Glutamatergic neuron (in vitro differentiated cells): Measurements from ENCODE around the gene AOX1. TPM values are rescaled to one million over a fixed set of nuclear protein-coding genes. Genes with fewer than 3 reads are reported as not detected.

ENCODE experiments used
- DNase-seq: peaks from one replicate; pipeline ENCODE4 v3.0.0; 2022
- H3K27ac Mint-ChIP-seq: one replicate; pipeline ENCODE4 v1.8.0; 2020; ENCODE audit warnings: mild to moderate bottlenecking, mixed read lengths, inconsistent platforms; ENCODE audit not compliant: unreplicated experiment
- H3K27me3 Mint-ChIP-seq: one replicate; pipeline ENCODE4 v1.8.0; 2020; ENCODE audit warnings: mild to moderate bottlenecking, moderate library complexity, mixed read lengths, inconsistent platforms; ENCODE audit not compliant: unreplicated experiment
- H3K36me3 Mint-ChIP-seq: one replicate; pipeline ENCODE4 v1.8.0; 2020; ENCODE audit warnings: mild to moderate bottlenecking, mixed read lengths, inconsistent platforms; ENCODE audit not compliant: unreplicated experiment
- H3K4me1 Mint-ChIP-seq: one replicate; pipeline ENCODE4 v1.8.0; 2020; ENCODE audit warnings: mild to moderate bottlenecking, low read depth, mixed read lengths, inconsistent platforms; ENCODE audit not compliant: unreplicated experiment
- H3K4me3 Mint-ChIP-seq: one replicate; pipeline ENCODE4 v1.8.0; 2020; ENCODE audit warnings: mild to moderate bottlenecking, mixed read lengths, inconsistent platforms; ENCODE audit not compliant: unreplicated experiment
- H3K9me3 Mint-ChIP-seq: one replicate; pipeline ENCODE4 v1.8.0; 2020; ENCODE audit warnings: mild to moderate bottlenecking, moderate library complexity, mixed read lengths, inconsistent platforms; ENCODE audit not compliant: unreplicated experiment
- CTCF ChIP-seq: fragments of 200-600 bp; sonication (generic); IDR thresholded peaks from one replicate; pipeline ENCODE4 v1.5.0; 2021; ENCODE audit not compliant: partially characterized antibody, unreplicated experiment
- total RNA-seq: library from RNA; stranded (reverse); fragmentation: NEBNext Ultra II Directional; extraction: Animal tissue kit (Norgen Biotek cat#: 25700); gene quantifications from one replicate; pipeline ENCODE4 v1.2.1, GENCODE V29; 2021; ENCODE audit not compliant: unreplicated experiment

The AOX1 gene
- total RNA-seq, 1 donor from 2014 or later, result 0.32 TPM

GRCh38 chr2:200661477-200661876 lies 75.7 kb downstream of the AOX1 start:
- H3K9me3 Mint-ChIP-seq, result peaks cover 1% of the 10 kb centered on the region
- no peak for DNase-seq
- no peaks in the 10 kb centered on the region for H3K36me3 Mint-ChIP-seq
- peaks cover 4% of the 10 kb centered on the region for H3K27me3 Mint-ChIP-seq
- no peak overlapping the region for H3K27ac Mint-ChIP-seq
- H3K4me3 Mint-ChIP-seq, result no peak overlapping the region
- no peak for TF ChIP-seq CTCF
- no peaks in the 10 kb centered on the region for H3K4me1 Mint-ChIP-seq

DNA sequence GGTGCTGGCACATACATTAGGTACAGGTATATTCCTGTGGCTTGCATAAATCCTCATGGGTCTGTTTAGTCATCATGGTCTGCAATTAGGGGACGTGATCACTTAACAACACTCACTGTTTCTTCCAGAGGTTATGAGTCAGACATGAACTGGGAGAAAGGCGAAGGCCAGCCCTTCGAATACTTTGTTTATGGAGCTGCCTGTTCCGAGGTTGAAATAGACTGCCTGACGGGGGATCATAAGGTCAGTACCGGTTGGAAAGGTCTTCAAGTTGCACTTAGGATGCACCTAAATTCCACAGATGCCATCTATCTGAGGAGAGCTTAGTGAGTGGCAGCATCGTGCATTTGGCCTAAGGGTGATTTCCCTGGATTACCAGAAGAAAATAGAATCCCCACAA lies 76.9 kb downstream of the AOX1 start:
- no peak for TF ChIP-seq CTCF
- H3K4me3 Mint-ChIP-seq, result no peak overlapping the region
- peaks cover 4% of the 10 kb centered on the region for H3K27me3 Mint-ChIP-seq
- no peaks in the 10 kb centered on the region for H3K36me3 Mint-ChIP-seq
- DNase-seq, result no peak
- peaks cover 1% of the 10 kb centered on the region for H3K9me3 Mint-ChIP-seq
- no peak overlapping the region for H3K27ac Mint-ChIP-seq
- H3K4me1 Mint-ChIP-seq, result no peaks in the 10 kb centered on the region

DNA sequence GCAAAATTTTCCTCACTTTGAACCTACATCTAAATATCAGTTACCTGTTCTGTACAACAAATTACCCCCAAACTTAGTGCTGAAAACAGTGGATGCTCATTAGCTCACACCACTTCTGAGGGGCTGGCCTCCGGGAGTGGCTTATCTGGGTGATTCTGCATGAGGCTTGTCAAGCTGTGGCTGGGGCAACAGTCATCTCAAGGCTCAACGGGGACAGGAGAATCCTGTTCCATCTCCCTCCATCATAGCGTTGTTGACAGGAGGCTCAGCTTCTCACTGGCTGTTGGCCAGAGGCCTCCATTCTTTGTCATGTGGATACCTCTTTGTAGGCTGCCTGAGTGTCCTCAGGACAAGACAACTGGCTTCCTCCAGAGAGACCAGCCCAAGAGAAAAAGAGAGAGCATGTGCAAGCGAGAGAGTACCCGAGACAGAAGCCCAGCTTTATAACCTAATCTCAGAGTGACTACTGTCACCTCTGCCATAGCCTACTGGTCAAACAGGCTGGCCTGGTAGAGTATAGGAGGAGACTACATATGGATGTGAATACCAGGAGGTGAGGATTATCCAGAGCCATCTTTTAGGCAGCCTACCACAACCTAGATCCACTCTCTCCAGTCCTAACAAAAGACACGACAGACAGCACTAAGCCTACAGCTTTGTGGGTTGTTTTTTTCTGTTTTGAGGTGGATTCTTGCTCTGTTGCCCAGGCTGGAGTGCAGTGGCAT lies 79.1 kb downstream of the AOX1 start:
- Mint-ChIP-seq H3K9me3 (peaks cover 1% of the 10 kb centered on the region), H3K27ac (no peak overlapping the region), H3K36me3 (no peaks in the 10 kb centered on the region), H3K4me1 (no peaks in the 10 kb centered on the region), H3K4me3 (no peak overlapping the region), H3K27me3 (peaks cover 4% of the 10 kb centered on the region)
- DNase-seq, result no peak
- no peak for TF ChIP-seq CTCF

DNA sequence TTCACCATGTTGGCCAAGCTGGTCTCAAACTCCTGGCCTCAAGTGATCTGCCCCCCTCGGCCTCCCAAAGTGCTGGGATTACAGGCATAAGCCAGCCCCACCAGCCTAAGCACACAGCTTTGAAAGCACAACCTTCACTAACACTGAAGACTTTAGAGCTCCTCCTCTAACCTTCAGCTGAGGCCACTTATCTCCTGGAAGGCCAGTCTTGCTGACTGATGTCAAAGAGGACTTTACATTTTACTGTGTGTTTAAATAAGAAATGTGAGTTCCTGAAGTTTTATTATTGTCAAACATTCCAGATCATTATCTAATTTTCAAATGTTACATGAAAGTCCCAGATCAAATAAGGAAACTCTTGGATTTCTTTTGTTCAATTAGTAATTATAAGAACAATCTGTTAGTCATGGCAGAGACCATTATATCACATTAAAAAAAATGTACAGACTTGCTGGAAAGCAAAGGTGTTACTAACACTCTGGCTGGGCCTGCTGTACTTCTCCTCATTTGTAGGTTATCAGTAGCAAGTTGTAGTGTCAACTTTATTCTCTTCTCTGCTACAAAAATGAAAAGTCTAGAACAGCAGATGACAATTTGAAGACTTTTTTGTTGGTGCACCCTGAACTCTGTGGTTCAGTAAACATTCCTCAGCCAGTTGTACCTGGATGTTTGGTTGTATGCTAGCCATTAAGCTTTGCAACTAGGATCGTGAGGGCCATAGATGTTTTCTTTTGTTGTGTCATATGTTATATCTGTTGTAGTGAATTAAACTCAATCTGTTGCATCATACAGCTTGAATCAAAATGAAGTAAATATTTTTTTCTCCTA lies 80.0 kb downstream of the AOX1 start:
- Mint-ChIP-seq H3K4me3 (no peak overlapping the region), H3K27ac (no peak overlapping the region), H3K4me1 (no peaks in the 10 kb centered on the region), H3K27me3 (peaks cover 2% of the 10 kb centered on the region), H3K36me3 (no peaks in the 10 kb centered on the region), H3K9me3 (peaks cover 1% of the 10 kb centered on the region)
- no peak for TF ChIP-seq CTCF
- no peak for DNase-seq

DNA sequence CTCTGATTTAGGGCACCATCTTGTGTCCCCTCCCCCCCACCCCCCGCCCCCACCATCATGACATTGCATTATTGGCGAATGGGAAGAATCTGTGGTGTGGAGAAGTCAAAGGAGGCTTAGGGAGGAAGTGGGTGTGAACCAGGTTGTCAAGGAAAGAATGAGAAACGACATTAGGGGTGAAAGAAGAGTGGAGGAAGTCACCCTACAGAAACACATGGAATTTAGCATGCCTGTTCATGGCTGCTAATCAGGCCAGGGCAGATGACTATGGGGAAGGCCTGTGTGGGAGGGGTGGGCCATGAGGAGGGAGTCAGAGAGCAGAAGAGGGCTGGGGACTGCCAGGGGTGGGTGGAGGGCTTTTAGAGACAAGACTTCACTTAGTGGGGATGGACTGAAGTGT lies 81.6 kb downstream of the AOX1 start:
- H3K4me1 Mint-ChIP-seq, result no peaks in the 10 kb centered on the region
- no peak overlapping the region for H3K27ac Mint-ChIP-seq
- H3K4me3 Mint-ChIP-seq, result no peak overlapping the region
- peaks cover 2% of the 10 kb centered on the region for H3K27me3 Mint-ChIP-seq
- no peak for DNase-seq
- H3K36me3 Mint-ChIP-seq, result no peaks in the 10 kb centered on the region
- H3K9me3 Mint-ChIP-seq, result peaks cover 1% of the 10 kb centered on the region
- no peak for TF ChIP-seq CTCF
